GM18907 (cell line): ENCODE data around the gene MMP10.
"Not testable (repeated sequence)": the region's sequence is repeated elsewhere in the genome, so short reads cannot be mapped to it uniquely, and the experiment has no call there.

Source experiments
- ATAC-seq: cut with Tn5 transposase; IDR thresholded peaks from one replicate; pipeline ENCODE4 v1.9.1; 2021; ENCODE audit warnings: mild to moderate bottlenecking, moderate library complexity; ENCODE audit not compliant: unreplicated experiment

Gene MMP10

DNA sequence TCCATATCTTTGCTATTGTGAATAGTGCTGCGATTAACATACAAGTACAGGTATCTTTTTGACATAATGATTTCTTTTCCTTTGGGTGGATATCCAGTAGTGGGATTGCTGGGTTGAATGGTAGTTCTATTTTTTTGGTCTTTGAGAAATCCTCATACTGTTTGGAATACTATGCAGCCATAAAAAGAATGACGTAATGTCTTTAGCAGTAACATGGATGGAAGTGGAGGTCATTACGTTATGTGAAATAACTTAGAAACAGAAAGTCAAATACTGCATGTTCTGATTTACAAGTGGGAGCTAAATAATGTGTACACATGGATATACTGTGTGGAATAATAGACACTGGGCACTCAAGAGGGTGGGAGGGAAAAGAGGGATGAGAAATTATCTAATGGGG lies 4.0 kb upstream of the MMP10 start:
- ATAC-seq, result no peak

DNA sequence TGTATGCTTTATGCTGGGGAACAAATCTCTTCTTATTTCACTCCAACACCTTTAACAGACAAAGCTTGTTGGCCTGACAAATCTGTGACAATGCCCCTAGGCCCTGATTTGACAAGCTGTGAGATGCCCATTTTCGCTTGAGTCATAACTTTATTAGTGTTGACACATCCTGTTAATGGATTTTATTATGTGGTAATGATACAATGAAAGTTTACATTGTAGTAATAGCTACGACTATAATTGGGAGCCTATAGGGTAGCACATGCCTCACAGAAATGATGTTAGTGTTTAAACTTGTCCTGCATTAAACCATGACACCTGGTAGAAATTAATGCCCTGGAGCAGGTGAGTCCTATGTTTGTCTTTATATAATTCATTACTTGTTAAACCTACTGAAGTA lies 3.3 kb upstream of the MMP10 start:
- ATAC-seq, result no peak

DNA sequence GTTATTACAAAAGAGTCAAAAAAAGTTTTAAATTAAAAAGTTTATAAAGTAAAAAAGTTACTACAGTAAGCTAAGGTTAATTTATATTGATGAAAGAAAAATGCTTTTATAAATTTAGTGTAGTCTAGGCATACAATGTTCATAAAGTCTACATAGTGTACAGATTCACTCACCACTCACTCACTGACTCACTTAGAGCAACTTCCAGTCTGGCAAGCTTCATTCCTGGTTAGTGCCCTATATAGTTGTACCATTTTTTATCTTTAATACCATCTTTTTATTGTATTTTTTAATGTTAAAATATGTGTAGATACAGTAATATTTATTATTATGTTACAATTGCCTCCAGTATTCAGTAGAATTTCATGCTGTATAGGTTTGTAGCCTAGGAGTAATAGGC lies 2.6 kb upstream of the MMP10 start:
- ATAC-seq, result no peak

- no peak for ATAC-seq
These were observed 1.2 kb upstream of the MMP10 start for GRCh38 chr11:102781676-102782075.

- no peak for ATAC-seq
These were observed 4.0 kb downstream of the MMP10 start for GRCh38 chr11:102776454-102776853.

- ATAC-seq, result no peak
These were observed 7.0 kb downstream of the MMP10 start for GRCh38 chr11:102773386-102773785.

- ATAC-seq, result no peak
These were observed 9.1 kb downstream of the MMP10 start for GRCh38 chr11:102771351-102771750.

DNA sequence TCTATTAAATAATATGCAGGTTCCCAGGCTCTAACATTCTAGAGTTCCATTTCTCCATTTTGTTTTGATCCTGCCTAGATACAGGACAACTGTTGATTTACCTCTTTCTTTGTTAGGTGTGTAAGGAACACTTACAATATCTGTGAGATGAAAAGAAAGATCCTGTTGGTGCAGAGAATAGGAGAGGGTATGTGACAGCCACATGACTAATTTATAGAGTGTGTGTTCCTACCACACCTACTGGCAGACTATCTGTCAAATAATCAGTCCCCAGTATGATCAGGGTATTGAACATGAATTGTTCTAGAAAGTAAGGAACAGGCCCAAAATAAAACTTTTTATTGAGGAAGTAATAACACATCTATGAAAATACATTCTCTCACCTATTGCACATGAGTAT lies 10.2 kb downstream of the MMP10 start:
- no peak for ATAC-seq

DNA sequence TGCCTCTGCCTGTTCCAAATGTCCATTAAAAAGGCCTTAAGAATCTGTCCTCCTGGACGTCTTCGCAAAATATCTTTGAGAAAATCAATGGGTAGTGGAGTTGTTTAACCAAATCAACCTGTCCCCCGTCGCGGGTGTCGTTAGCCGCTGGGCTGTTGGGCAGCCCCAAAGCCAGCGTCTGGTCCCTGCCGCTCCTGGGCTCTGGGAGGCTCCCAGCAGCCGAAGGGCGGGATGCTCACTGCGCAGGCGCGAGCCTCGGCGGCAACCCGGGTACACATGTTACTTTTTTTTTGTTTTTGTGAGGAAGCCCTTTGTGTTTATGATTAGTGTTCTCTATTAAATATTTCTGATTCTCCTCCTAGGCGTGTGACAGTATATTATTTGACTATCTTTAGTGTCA lies 12.6 kb downstream of the MMP10 start:
- no peak for ATAC-seq

DNA sequence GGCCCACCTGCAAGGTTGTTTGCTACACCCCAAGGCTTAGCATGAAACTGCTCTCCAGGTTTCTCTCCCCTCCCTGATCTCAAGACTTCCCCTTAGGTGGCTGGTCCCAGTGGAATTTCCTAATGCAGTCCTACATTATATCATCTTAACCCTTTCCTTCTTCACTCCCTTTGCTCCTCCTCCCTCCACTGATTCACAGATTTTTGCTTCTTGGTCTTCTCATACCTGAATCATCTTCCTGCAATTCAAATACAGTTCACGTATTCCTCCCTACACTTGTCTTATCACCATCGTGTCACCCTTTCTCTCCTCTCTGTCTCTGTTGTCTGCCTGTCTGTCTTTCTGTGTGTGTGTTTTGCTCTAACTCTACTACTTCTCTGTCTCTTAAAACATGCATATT lies 17.0 kb downstream of the MMP10 start:
- ATAC-seq, result no peak

GRCh38 chr11:102762361-102762767 lies 18.1 kb downstream of the MMP10 start:
- no peak for ATAC-seq

- no peak for ATAC-seq
These were observed 18.7 kb downstream of the MMP10 start for GRCh38 chr11:102761646-102762238.

GRCh38 chr11:102760344-102761035 lies 19.9 kb downstream of the MMP10 start:
- no peak for ATAC-seq

GRCh38 chr11:102757823-102758549 lies 22.4 kb downstream of the MMP10 start:
- ATAC-seq, result no peak

DNA sequence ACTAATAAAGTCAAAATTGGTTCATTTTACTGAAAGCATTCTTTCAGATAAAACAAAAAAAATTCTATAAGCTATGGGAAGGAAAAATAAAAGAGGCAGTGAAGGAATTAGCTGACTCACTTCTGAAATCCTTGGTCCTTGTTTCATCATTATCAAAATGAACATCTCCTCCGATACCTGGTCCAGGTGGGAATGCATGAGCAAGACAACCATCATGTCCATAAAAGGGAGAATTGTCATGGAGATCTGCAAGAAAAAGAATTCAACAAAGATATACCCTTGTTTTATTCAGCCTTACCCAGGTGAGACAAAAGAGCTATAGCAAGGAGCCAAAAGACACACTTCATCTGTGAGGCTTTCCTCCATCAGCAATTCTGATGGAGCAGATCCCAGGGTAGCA lies 27.2 kb downstream of the MMP10 start:
- ATAC-seq, result no peak

GRCh38 chr11:102751673-102752072 lies 28.8 kb downstream of the MMP10 start:
- ATAC-seq, result no peak

DNA sequence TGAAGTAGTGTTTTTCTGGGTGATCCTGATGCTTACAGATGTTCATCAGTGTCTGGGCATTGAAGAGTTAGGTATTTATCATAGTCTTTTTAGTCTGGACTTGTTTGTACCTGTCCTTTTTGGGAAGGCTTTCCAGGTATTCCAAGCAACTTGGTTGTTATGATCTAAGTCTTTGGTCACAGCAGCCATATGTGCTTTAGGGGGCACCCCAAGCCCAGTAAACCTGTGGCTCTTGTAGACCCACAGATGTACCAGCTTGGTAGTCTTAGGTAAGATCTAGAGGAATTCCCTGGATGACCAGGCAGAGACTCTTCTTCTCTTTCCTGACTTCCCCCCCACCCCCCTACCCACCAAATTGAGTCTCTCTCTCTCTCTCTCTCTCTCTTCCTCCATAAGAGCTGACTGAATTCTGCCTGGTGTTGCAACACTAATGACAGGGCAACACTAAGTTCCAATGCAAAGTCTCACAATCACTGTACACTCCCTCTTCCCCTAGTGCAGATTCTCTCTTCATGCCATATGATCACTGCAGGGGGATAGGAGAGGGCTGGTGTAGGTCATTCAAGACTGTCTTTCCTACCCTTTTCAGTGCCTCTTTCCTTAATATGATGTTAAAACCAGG lies 31.2 kb downstream of the MMP10 start:
- no peak for ATAC-seq

GRCh38 chr11:102746746-102747578 lies 33.5 kb downstream of the MMP10 start:
- not testable (repeated sequence) for ATAC-seq

GRCh38 chr11:102734650-102735049 lies 45.8 kb downstream of the MMP10 start:
- no peak for ATAC-seq

DNA sequence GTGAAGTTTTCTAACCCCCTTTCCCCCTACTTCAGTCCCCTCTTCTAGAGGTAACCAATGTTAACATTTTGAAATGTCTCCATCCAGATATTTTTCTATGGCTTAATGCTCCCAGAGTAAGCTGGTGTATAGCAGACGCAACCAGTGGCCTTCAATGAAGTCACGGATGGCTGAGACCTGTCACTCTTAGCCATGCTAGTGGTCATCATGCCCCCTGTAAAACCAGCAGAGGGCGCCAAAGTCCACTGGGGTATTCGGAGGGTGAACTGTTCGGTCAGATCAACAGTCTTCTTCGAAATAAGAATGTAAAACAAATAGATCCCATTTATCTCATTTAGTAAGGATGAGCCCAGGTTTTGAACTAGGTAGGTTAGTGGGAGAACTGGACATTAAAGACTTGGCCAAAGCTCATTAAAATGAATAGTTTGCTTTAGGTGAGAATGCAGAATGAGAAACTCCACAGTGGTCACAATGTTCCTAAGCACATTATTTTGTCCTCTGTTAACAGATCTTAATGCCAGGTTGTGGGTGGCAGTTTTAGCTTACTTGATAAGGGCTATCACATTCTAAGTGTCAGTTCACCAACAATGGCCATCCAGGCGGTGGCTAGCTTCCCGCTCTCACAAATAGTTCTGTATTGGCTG lies 47.1 kb downstream of the MMP10 start:
- peak; percentile 83 for ATAC-seq
